A172 (cell line): ENCODE results near the gene NKRF. TPM values are rescaled to one million over a fixed set of nuclear protein-coding genes. Genes with fewer than 3 reads are reported as not detected.

ENCODE experiments used
- total RNA-seq: library from RNA; depleted of rRNA; stranded (reverse); fragments of >200 nt; shearing (Covaris generic); gene quantifications from 2 replicates; pipeline ENCODE4 v1.2.3, GENCODE V29; 2014; rRNA removed

NKRF gene
- total RNA-seq, 1 experiment from 2014 or later, result 3.5 TPM

Other genes starting within 250 kb of the NKRF start
- gene SLC25A43, start 207.1 kb downstream of the NKRF start, total RNA-seq, result 13.2 and 14.9 TPM in 2 replicates
- gene SLC25A5, start 138.0 kb downstream of the NKRF start, total RNA-seq, result 161 and 176 TPM in 2 replicates
- gene STEEP1, start 41.0 kb downstream of the NKRF start, total RNA-seq, result 33.0 and 39.8 TPM in 2 replicates
- gene UBE2A, start 31.9 kb downstream of the NKRF start, total RNA-seq, result 24.5 and 30.3 TPM in 2 replicates
- gene SEPTIN6, start 86.7 kb upstream of the NKRF start, total RNA-seq, result 13.9 and 15.3 TPM in 2 replicates
- 0.72 TPM in 1 of 2 replicates, not detected in the other for gene SOWAHD, start 152.2 kb upstream of the NKRF start, total RNA-seq
- 1,038 and 3,069 TPM in 2 replicates for gene RPL39, start 185.2 kb upstream of the NKRF start, total RNA-seq
- 1.8 and 2.3 TPM in 2 replicates for gene UPF3B, start 246.5 kb upstream of the NKRF start, total RNA-seq